T-cell (primary cell): ENCODE data around the gene SERTAD4. TPM values are rescaled to one million over a fixed set of nuclear protein-coding genes. Genes with fewer than 3 reads are reported as not detected.
A peak's percentile ranks its signal among the peaks of the same experiment; 100 is the strongest.

Experiments used
- ATAC-seq, 4 experiments: fragments of 200-7000 bp in 3 of 4; fragments of 150-1000 bp in 1 of 4; cut with Tn5 transposase; replicated peaks in 1 of 4; 1 replicate in 3 of 4; 2 replicates in 1 of 4; pipeline ENCODE4 v1.10.0; 2021; ENCODE audit warnings: moderate library complexity in 3 of 4, mild to moderate bottlenecking in 2 of 4, moderate number of reproducible peaks in 1 of 4
- CTCF ChIA-PET, 2 donors: fragments of 300-600 bp; sonication (Branson Sonifier 250); formaldehyde crosslinking; loops; one replicate each; lab custom pipeline; 2022; ENCODE audit warnings: antibody characterized with exemption in 2 of 2; lab: Charles Lee
- POLR2A ChIA-PET, 2 donors: fragments of 300-600 bp; sonication (Branson Sonifier 250); formaldehyde crosslinking; loops; one replicate each; lab custom pipeline; 2022; ENCODE audit warnings: antibody characterized with exemption in 2 of 2; lab: Charles Lee
- DNase-seq, 35 experiments: peaks; one replicate each; pipeline versions ENCODE4 v3.0.0 to v3.0.0-alpha.2; 2013 to 2023
- H3K27ac ChIP-seq: one replicate; pipeline ENCODE4 v1.5.1; 2013; ENCODE audit warnings: low read length
- H3K27me3 ChIP-seq, 2 experiments: replicated peaks in 1 of 2; 1 replicate in 1 of 2; 2 replicates in 1 of 2; pipeline versions ENCODE4 v1.6.1 to v1.7.0; 2013; ENCODE audit warnings: low read length in 1 of 2, mixed read lengths in 1 of 2; ENCODE audit not compliant: control insufficient read depth in 2 of 2, insufficient read depth in 2 of 2; ENCODE audit errors: extremely low read depth in 1 of 2
- H3K36me3 ChIP-seq, 2 donors: 1 replicate in 1 of 2; 2 replicates in 1 of 2; pipeline versions ENCODE4 v1.6.1 to v1.7.0; 2013; ENCODE audit warnings: low read length in 1 of 2; ENCODE audit not compliant: control insufficient read depth in 2 of 2, insufficient read depth in 1 of 2; ENCODE audit errors: extremely low read depth in 1 of 2
- H3K4me1 ChIP-seq, 2 experiments: 1 replicate in 1 of 2; 2 replicates in 1 of 2; pipeline versions ENCODE4 v1.6.1 to v1.7.0; 2013; ENCODE audit warnings: low read length in 2 of 2, mixed read lengths in 1 of 2; ENCODE audit not compliant: insufficient read depth in 2 of 2, control insufficient read depth in 1 of 2; ENCODE audit errors: extremely low read depth in 1 of 2
- H3K4me3 ChIP-seq, 2 donors: 1 replicate in 1 of 2; 2 replicates in 1 of 2; pipeline versions ENCODE4 v1.5.1 to v1.7.0; 2013; ENCODE audit warnings: mild to moderate bottlenecking in 2 of 2, low read length in 1 of 2, moderate library complexity in 1 of 2; ENCODE audit not compliant: control insufficient read depth in 1 of 2; ENCODE audit errors: extremely low read depth in 1 of 2
- H3K9me3 ChIP-seq: 2 replicates; pipeline ENCODE4 v1.7.0; 2013
- H3K27ac Mint-ChIP-seq, 2 donors: one replicate each; pipeline ENCODE4 v1.8.0; 2020 to 2021; ENCODE audit warnings: mild to moderate bottlenecking in 2 of 2, mixed read lengths in 2 of 2
- H3K27me3 Mint-ChIP-seq, 2 donors: one replicate each; pipeline ENCODE4 v1.8.0; 2021 to 2022; ENCODE audit warnings: mixed read lengths in 2 of 2
- H3K36me3 Mint-ChIP-seq: one replicate; pipeline ENCODE4 v1.8.0; 2021; ENCODE audit warnings: mixed read lengths
- H3K4me1 Mint-ChIP-seq, 3 donors: one replicate each; pipeline ENCODE4 v1.8.0; 2020 to 2022; ENCODE audit warnings: mixed read lengths in 3 of 3, mild to moderate bottlenecking in 1 of 3
- H3K4me3 Mint-ChIP-seq, 3 donors: one replicate each; pipeline ENCODE4 v1.8.0; 2020 to 2022; ENCODE audit warnings: mild to moderate bottlenecking in 3 of 3, mixed read lengths in 3 of 3, moderate library complexity in 3 of 3
- H3K9me3 Mint-ChIP-seq, 3 donors: one replicate each; pipeline ENCODE4 v1.8.0; 2020 to 2022; ENCODE audit warnings: mixed read lengths in 3 of 3
- WGBS: methylation state at CpG from one replicate; pipeline ENCODE4 v1.1.5; 2013; ENCODE audit warnings: missing lambda C conversion rate; ENCODE audit not compliant: insufficient coverage; 5-methylcytosine and 5-hydroxymethylcytosine counted together
- total RNA-seq, 35 experiments: library from RNA in 6 of 35; stranded (reverse) in 6 of 35; fragments of 120-200 nt in 1 of 35; gene quantifications; one replicate each; pipeline versions ENCODE4 v1.2.1 to v1.2.4 and lab custom pipeline; 2013 to 2026

The SERTAD4 gene
- total RNA-seq, 5 donors from 2014 or later (not counting 1 experiment from before 2014, with no cell fraction given), result not detected

DNA sequence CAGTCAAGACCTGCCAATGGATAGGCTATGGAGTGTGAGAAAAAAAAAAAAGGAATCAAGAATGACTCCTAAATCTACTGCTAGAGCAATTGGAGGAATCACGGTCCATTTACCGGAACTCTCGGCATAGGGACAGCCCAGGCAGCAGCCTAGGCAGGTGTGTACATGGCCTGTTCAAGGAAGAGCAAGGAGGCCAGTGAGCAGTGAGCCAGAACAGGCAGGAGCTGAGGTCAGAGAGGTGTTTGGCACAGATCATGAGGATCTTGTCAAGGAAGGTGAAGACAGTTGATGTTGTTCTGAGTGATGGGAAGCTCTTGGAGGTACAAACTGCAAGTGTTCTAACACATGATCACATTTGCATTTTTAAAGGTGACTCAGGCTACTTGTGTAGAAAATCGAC is 55.5 kb downstream of the SERTAD4 start:
- no peak overlapping the region for H3K4me3 Mint-ChIP-seq
- ATAC-seq (no peak), DNase-seq (no peak)
- no peak overlapping the region for H3K4me3 ChIP-seq
- 100% methylated on average over 3 of the region's 4 CpGs for WGBS
- POLR2A ChIA-PET, result no interaction called here
- peaks cover 0 to 24% of the 10 kb centered on the region in 2 experiments for H3K27me3 ChIP-seq
- H3K36me3 ChIP-seq, result no peaks in the 10 kb centered on the region
- H3K36me3 Mint-ChIP-seq, result no peaks in the 10 kb centered on the region
- H3K27ac Mint-ChIP-seq, result no peak overlapping the region
- H3K27ac ChIP-seq, result no peak overlapping the region
- peaks cover 0 to 10% of the 10 kb centered on the region in 2 experiments for H3K4me1 ChIP-seq
- peaks cover 5 to 6% (median 5%) of the 10 kb centered on the region in 3 donors for H3K4me1 Mint-ChIP-seq
- no peaks in the 10 kb centered on the region for H3K9me3 Mint-ChIP-seq
- CTCF ChIA-PET, result interaction anchor here in 1 of 2 donors (0.6 kb wide), 1 partner anchor 192 kb away, joined by 3 read pairs; no protein-coding TSS in a partner anchor
- peaks cover 46 to 58% of the 10 kb centered on the region in 2 donors for H3K27me3 Mint-ChIP-seq
- no peaks in the 10 kb centered on the region for H3K9me3 ChIP-seq

GRCh38 chr1:210289248-210289647 is 56.7 kb downstream of the SERTAD4 start:
- no peak overlapping the region for H3K4me3 ChIP-seq
- peaks cover 5 to 6% (median 5%) of the 10 kb centered on the region in 3 donors for H3K4me1 Mint-ChIP-seq
- H3K36me3 Mint-ChIP-seq, result no peaks in the 10 kb centered on the region
- no peaks in the 10 kb centered on the region for H3K9me3 Mint-ChIP-seq
- DNase-seq (no peak), ATAC-seq (no peak)
- H3K4me1 ChIP-seq, result peaks cover 0 to 10% of the 10 kb centered on the region in 2 experiments
- H3K36me3 ChIP-seq, result no peaks in the 10 kb centered on the region
- no peak overlapping the region for H3K27ac Mint-ChIP-seq
- H3K4me3 Mint-ChIP-seq, result no peak overlapping the region
- H3K9me3 ChIP-seq, result no peaks in the 10 kb centered on the region
- H3K27me3 ChIP-seq, result peaks cover 0 to 29% of the 10 kb centered on the region in 2 experiments
- POLR2A ChIA-PET, result no interaction called here
- CTCF ChIA-PET, result no interaction called here
- 54% methylated on average over 3 of the region's 4 CpGs for WGBS
- peaks cover 38 to 57% of the 10 kb centered on the region in 2 donors for H3K27me3 Mint-ChIP-seq
- no peak overlapping the region for H3K27ac ChIP-seq

- DNase-seq, result no peak
- no peaks in the 10 kb centered on the region for H3K36me3 Mint-ChIP-seq
- no peak overlapping the region for H3K27ac Mint-ChIP-seq
- peaks cover 42 to 58% of the 10 kb centered on the region in 2 donors for H3K27me3 Mint-ChIP-seq
- no peak overlapping the region for H3K4me3 Mint-ChIP-seq
- no peak for ATAC-seq
- Histone ChIP-seq H3K27me3 (peaks cover 0 to 35% of the 10 kb centered on the region in 2 experiments), H3K4me3 (no peak overlapping the region), H3K36me3 (no peaks in the 10 kb centered on the region), H3K9me3 (no peaks in the 10 kb centered on the region), H3K27ac (no peak overlapping the region), H3K4me1 (peaks cover 0 to 10% of the 10 kb centered on the region in 2 experiments)
- 71% methylated on average over 1 of the region's 8 CpGs for WGBS
- POLR2A ChIA-PET, result no interaction called here
- CTCF ChIA-PET, result interaction anchor here in 1 of 2 donors (1.6 kb wide), 1 partner anchor 41 kb away, joined by 4 read pairs; no protein-coding TSS in a partner anchor
- peaks cover 5 to 6% (median 5%) of the 10 kb centered on the region in 3 donors for H3K4me1 Mint-ChIP-seq
- no peaks in the 10 kb centered on the region for H3K9me3 Mint-ChIP-seq
Observed at GRCh38 chr1:210291081-210291764, 58.6 kb downstream of the SERTAD4 start.

DNA sequence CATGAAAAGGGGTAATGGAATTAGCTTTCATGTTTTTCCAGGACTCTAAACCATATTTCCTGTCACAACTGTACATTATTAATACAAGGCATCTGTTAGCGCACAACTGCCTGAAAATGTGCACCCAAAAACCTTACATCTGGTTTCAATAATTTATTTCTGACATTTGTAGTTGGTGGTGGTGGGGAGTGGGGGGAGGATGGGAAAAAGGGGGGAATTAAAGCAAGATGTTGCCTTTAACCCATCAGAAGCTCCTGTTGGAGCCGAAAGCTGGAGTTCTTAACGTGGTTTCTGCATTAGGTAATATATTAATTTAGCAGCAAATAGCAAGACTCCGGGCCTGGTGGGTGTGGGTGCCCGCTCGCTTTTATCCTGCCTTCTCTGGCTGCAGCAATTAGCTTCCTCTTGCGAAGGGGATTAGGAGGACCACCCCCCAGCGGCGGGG is 59.2 kb downstream of the SERTAD4 start:
- Mint-ChIP-seq H3K4me3 (peak overlapping the region in 1 of 3 donors; percentile 69), H3K27me3 (peaks cover 42 to 62% of the 10 kb centered on the region in 2 donors), H3K4me1 (peaks cover 5 to 6% (median 5%) of the 10 kb centered on the region in 3 donors), H3K27ac (no peak overlapping the region), H3K36me3 (no peaks in the 10 kb centered on the region), H3K9me3 (no peaks in the 10 kb centered on the region)
- Histone ChIP-seq H3K27me3 (peaks cover 0 to 32% of the 10 kb centered on the region in 2 experiments), H3K36me3 (no peaks in the 10 kb centered on the region), H3K4me3 (no peak overlapping the region), H3K9me3 (no peaks in the 10 kb centered on the region), H3K27ac (no peak overlapping the region), H3K4me1 (peaks cover 0 to 10% of the 10 kb centered on the region in 2 experiments)
- ChIA-PET CTCF (no interaction called here), POLR2A (no interaction called here)
- no CpG with 5 or more reads among the region's 9 CpGs for WGBS
- DNase-seq, result no peak
- ATAC-seq, result no peak

GRCh38 chr1:210292231-210292871 is 59.8 kb downstream of the SERTAD4 start:
- DNase-seq (peak in 16 of 35 experiments; percentile 0 to 37 (median 12)), ATAC-seq (peak; percentile 58 to 61 (median 60))
- no peaks in the 10 kb centered on the region for H3K36me3 ChIP-seq
- H3K9me3 ChIP-seq, result no peaks in the 10 kb centered on the region
- H3K4me3 Mint-ChIP-seq, result peak overlapping the region; percentile 10 to 69 (median 37)
- H3K27ac Mint-ChIP-seq, result no peak overlapping the region
- H3K27me3 Mint-ChIP-seq, result peaks cover 47 to 67% of the 10 kb centered on the region in 2 donors
- 1% methylated on average over 47 of the region's 56 CpGs for WGBS
- H3K9me3 Mint-ChIP-seq, result no peaks in the 10 kb centered on the region
- H3K4me3 ChIP-seq, result peak overlapping the region in 1 of 2 donors; percentile 57
- peaks cover 5 to 6% (median 5%) of the 10 kb centered on the region in 3 donors for H3K4me1 Mint-ChIP-seq
- CTCF ChIA-PET, result no interaction called here
- H3K36me3 Mint-ChIP-seq, result no peaks in the 10 kb centered on the region
- peaks cover 0 to 10% of the 10 kb centered on the region in 2 experiments for H3K4me1 ChIP-seq
- H3K27me3 ChIP-seq, result peaks cover 0 to 32% of the 10 kb centered on the region in 2 experiments
- POLR2A ChIA-PET, result no interaction called here
- H3K27ac ChIP-seq, result no peak overlapping the region

DNA sequence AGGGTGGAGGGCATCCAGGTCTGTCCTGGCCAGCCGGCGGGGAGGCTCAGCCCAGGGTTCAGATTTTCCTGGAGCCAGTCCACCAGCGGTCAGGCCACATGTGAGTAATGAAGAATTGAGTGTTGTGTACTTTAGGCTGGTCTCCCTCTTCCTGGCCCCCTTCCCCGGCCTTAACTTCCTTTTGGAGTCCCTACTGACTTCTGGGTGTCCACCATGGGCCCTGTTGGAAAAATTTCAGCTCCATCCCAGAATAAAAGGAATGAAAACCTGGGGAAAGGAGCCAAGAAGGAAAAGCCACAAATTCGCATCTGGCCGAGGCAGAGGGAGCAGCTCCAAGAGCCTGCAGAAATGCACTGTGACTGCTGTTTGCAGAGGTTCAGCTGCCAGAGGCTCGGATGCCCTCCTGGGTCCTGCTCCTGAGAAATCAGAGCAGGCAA is 60.6 kb downstream of the SERTAD4 start:
- peaks cover 0 to 10% of the 10 kb centered on the region in 2 experiments for H3K4me1 ChIP-seq
- H3K9me3 Mint-ChIP-seq, result no peaks in the 10 kb centered on the region
- POLR2A ChIA-PET, result no interaction called here
- no peaks in the 10 kb centered on the region for H3K36me3 ChIP-seq
- CTCF ChIA-PET, result no interaction called here
- H3K27me3 ChIP-seq, result peaks cover 0 to 30% of the 10 kb centered on the region in 2 experiments
- peaks cover 5 to 6% (median 5%) of the 10 kb centered on the region in 3 donors for H3K4me1 Mint-ChIP-seq
- ATAC-seq, result no peak
- peak overlapping the region in 2 of 3 donors; percentile 37 to 69 for H3K4me3 Mint-ChIP-seq
- no peak overlapping the region for H3K27ac ChIP-seq
- no peaks in the 10 kb centered on the region for H3K36me3 Mint-ChIP-seq
- no peak for DNase-seq
- no peak overlapping the region for H3K4me3 ChIP-seq
- H3K9me3 ChIP-seq, result no peaks in the 10 kb centered on the region
- peaks cover 51 to 69% of the 10 kb centered on the region in 2 donors for H3K27me3 Mint-ChIP-seq
- no peak overlapping the region for H3K27ac Mint-ChIP-seq
- 98% methylated on average over 3 of the region's 7 CpGs for WGBS
